GM19035 (cell line): Measurements from ENCODE around the gene VAV2.

ENCODE experiments used
- ATAC-seq: cut with Tn5 transposase; IDR thresholded peaks from one replicate; pipeline ENCODE4 v1.9.1; 2021; ENCODE audit not compliant: unreplicated experiment

VAV2 gene

DNA sequence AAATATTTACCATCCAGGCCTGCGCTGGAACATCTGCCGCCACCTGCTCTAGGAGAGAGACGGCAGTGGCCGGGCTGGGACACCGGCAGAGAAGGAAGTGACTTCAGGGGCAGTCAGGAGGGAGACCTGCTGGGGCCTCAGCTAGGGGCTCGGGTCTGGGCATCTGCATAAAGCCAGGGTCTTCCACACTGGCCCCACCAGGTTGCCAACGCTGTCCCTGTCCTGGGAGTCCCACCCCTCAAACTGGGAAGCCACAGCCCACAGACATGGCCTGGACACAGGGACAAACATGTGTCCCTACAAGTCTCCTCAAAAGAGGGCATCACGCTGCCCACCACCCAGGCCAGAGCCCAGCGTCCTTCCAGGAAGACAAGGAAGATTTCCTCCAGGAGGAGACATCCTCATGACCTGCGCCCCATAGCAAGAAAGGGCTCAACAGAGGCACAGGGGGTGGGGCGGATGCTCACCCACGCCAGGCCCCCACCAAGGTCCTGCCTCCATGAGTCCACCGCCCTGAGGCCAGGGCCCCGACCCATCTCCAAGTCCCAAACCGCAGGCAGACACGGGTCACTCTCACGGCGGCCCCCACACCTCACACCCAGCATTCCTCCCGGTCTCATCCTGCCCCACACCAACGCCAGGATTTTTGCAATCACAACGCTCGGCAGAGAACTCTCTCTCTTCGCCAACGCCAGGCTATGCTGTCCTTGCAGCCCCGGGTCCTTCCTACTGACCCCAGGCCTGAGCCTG, 9.0 kb downstream of the VAV2 start:
- ATAC-seq: no peak

DNA sequence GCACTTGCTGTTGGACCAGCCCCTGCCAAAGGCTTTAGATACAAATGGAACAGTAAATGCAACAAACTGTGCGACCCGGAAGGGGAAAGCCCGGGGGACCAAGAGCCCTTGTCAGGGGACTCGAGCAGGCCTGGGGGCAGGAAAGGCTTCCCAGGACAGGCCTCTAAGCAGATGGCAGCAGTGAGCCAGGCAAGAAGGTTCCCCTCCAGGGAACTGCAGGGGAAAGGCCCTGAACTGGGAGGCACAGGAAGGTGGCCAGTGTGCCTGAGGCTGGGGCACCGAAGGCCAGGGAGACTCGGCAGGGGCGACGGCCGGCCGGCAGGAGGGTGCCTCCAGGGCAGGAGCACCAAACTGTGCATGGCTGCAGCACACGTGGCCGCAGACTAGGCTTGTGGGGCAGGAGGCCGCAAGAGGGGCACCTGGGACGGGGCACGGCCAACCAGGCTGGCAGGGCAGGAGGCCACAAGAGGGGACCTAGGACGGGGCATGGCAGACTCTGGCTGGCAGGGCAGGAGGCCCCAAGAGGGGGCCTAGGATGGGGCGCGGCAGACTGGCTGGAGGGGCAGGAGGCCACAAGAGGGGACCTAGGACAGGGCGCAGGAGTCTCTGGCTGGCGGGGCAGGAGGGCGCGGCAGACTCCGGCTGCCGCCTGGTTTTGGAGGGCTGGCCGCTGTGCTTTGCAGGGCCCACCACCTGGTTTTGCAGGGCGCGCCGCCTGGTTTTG, 10.0 kb downstream of the VAV2 start:
- ATAC-seq: no peak

DNA sequence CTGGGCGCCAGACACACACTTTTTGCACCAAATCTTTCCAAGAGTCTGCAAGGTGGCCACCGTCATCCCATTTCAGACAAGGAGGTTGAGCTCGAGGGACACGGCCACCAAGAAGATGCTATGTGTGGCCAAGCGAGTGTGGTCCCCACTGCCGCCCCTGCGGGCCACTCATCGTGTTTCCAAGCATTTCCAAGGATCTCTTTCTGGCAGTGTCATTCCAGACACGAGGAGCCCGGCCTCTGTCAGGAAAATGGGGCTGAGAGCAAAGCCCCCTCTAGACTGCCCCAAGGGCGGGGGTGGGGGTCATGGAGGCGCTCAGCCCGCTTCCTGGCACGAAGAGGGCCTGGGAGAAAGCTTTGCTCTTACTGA, 10.6 kb downstream of the VAV2 start:
- no peak for ATAC-seq

DNA sequence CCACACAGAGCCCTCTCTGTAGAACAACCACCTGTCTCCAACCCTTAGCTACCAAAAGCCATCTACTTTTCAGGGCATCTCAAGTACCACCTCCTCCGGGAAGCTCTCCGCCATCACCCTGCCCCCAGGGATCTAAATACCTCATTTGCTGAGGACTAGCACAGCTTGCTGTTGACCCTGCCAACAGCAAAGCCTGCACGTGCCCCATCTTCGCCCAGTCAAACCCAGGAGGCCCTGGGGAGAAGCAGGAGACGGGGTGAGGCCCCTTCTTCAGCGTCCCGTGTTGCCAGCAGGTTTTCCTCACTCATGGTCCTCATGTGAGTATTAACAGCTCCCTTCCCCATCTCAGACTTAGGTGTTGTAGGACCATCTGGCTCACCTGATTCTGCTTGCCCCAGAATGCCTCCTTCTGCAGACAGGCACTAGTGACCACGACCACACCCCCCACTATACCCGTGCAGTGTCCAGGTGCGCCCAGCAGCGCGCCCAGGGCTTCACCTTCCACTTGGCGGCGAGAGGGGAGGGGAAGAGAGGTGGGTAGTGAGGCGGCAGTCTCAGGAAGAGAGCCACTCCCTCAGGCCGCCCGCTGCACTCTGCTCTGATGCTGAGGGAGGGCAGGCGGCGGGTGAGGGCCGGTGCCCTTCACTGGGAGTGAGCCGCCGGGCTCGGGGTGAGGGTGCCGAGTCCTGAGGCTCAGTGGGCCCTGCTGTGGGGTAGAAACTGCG, 11.1 kb downstream of the VAV2 start:
- no peak for ATAC-seq

DNA sequence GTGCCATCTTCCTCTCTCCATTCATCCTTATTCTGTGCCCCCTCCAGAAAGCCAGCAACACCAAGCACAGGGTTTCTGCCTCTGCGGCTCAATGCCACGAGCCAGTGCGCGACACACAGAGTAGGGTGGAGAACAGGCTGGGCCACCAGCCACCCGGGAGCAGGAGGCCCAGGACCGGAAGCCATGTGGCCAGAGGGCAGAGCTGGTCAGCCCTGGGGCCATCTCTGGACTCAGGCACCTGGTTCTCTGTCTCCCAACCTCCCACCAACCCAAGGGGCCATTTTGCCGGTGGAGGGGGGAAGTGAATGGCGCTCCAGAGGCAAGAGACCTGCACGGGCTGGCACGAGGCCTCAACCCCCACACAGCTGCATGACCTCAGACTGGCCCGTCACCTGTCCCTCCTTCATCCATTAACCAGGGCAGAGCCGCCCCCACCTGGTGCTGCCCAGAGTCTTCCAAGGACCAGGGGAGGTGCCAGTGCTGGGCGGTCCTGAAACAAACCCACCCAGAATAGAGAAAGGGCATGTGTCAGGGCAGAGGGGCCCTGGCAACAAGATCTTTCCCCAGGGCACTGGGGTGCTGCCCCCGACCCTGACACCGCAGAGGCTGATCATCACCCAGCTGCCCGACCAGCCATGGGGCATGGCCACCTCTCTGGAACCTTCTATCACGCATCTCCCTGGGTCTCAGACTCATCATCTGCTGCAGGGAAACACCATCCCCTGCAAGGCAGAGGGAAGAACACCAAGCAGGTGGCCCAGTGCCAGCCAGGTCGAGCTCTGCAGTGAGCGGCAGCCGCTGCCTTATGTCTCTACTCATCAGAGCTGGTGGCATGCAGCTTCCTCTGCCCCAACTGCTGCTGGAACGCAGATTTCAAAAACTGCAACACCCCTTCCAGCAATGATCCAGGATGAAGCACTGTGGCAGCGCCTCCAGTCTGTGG, 11.9 kb downstream of the VAV2 start:
- no peak for ATAC-seq

DNA sequence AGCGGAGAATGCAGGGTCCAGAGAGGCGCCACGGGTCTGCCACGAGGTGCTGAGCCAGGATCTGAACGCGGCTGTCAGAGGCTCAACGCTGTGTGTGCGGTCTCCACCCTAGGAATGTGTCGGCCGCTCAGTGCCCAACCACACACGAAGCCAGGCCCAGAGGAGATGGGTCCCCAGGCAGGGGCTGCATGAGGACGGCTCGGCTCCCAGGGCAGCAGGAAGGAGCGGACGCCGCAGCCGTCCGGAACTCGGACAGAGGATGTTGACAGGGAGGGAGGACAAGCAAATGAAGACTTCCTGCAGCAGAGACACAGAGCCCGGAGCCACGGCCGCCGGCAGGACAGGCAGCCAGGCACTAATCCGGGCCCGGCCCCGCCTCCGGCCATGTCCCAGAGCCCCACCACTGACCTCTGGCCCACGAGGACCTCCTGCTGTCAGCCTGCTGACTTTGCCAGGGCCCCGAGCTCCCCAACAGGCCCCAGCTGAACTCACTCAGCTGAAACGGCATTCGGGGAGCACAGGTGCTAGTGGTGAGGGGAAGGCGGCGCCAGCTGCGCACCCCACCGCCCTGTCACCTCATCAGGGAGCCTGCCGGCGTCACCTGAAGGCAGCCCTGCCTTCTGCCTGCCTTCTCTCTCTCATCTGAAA, 12.7 kb downstream of the VAV2 start:
- peak; percentile 61 for ATAC-seq

DNA sequence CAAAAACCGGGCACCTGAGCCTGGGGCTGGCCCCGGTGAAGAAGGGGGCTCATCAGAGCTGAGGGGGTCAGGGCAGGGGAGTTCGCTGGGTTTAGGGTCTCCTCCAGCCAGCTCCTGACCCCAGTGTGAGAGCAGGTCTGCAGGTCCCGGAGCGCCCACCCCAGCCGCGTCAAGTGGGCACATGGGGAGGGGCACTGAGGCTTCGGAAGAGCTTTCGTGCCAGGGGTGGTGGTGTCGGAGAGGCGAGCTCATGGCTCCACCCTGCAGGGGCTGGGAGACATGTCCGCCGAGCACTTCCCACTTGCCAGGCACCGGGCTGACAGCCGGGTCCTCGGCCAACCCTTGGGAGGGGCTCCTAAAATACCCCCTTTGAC, 13.2 kb downstream of the VAV2 start:
- no peak for ATAC-seq

DNA sequence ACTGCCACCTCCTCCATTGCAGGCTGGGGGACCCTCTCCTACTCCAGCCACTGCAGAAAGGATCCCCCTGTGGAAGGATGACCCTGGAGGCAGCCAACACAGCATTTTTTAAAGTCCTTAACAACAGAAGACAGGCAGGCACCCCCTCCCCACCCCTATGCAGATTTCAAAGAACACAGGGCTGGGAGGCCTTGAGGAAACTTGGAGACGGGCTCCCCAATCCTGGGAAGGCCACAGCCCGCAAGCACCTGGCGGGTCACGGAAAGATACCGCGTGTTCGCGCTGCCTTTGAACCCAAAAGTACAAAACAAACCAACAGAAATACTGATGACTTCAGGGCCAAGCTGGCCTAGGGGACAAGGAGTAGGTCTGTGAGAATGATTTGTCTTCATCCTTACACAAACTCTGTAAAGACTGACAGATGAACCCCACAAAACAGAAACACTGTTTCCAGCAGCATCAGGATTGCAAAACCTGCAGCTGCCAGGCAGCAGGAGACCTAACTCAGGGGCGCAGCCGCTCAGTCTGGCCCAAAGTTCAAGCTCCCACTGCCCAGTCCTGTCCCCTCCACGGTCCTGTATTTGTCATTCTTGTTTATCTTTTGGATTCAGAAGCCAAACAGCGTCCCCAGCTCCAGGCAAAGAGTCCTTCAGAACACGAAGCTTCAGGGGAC, 13.8 kb downstream of the VAV2 start:
- no peak for ATAC-seq

DNA sequence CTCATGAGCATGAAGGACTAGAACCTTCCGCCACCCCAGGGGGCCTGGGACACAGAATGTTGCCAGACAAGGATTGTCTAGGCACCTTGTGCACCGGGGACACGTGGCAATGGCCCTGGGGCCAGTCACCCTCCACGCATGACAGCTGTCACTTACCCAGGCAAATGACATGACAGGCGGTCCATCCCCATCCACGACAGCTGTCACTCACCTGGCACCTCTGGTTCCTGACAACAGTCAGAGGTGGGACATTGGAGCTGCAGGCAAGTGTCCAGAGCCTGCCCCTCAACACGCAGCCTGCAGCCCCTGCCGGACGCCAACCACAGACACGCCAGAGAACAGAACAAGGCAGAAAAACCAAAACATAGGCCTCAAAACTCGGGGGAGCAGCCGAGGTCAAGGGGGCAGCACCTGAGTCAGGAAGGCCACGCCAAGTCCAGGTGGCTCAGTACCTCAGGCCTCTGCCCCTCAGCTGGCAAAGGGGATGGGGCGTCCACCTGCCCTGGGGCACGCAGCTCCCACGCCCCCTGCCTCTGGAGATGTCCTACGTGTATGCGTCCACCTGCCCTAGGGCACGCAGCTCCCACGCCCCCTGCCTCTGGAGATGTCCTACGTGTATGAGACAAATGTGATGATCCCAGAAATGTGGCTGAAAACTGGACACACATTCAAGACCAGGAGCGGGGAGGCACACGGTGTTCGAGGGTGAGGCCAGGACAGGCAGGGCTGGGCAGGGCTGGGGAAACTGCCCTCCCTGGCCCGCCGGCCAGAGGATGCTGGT, 14.5 kb downstream of the VAV2 start:
- ATAC-seq: no peak

DNA sequence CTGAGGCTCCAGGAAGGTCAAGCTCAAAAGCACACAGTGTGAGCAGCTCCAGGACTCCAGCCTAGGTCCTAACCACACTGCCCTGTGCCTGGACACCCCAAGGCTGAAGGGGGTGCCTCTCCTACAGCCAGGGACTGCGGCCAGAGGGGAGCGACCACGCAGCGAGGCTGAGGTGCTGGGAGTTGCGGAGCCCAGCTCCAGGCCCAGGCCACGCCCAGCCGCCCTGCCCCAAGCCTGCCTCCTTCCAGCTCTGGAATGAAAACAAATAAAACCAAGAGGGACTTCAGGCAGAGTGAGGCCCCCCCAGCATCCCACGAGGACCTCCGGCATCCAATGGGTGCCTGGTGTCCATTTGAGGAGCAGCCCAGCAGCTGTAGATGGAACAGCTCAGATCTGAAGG, 15.2 kb downstream of the VAV2 start:
- no peak for ATAC-seq

DNA sequence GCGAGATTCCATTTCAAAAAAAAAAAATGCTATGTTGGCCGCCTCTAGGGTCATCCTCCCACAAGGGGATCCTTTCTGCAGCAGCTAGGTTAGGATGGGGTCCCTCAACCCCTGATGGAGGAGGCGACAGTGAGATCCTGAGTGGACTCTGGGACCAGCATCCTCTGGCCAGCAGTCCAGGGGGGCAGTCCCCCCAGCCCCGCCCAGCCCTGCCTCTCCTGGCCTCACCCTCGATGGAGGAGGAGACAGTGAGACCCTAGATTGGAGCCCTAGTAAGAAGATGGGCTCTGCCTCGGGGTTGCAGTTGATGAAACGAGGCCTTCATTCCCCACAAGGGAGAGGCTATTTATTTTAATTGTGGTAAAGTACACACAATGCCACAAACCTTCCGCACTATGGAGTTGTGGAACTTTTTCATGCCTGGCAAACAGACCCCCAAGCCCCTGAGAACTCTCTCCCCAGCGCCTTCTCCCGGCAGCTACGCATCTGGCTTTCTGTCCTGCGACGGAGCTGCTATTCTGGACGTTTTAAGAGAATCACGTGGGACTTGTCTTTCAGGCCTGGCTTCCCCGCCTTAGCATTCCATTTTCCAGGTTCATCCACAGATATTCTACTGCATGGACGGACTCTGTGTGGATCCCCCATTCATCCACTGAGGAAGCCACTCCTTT, 15.8 kb downstream of the VAV2 start:
- ATAC-seq: no peak

DNA sequence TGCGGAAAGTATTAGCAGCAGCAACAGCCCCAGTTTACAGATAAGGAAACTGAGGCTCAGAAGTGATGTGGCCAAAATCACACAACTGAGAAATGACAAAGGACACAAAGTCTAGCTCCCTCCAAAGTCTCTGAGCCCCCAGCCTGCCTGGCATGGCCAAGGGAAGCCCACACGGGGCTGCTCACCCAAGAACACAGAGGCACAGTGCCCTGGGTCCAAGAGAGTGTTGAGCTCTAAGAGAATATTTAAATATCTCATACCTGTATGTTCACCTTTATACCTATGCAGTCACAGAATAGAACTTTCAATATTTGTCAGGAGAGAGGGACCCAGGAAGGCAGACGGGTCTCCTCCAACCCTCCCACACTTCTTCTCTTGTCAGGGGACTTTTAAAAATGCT, 16.6 kb downstream of the VAV2 start:
- ATAC-seq: no peak

DNA sequence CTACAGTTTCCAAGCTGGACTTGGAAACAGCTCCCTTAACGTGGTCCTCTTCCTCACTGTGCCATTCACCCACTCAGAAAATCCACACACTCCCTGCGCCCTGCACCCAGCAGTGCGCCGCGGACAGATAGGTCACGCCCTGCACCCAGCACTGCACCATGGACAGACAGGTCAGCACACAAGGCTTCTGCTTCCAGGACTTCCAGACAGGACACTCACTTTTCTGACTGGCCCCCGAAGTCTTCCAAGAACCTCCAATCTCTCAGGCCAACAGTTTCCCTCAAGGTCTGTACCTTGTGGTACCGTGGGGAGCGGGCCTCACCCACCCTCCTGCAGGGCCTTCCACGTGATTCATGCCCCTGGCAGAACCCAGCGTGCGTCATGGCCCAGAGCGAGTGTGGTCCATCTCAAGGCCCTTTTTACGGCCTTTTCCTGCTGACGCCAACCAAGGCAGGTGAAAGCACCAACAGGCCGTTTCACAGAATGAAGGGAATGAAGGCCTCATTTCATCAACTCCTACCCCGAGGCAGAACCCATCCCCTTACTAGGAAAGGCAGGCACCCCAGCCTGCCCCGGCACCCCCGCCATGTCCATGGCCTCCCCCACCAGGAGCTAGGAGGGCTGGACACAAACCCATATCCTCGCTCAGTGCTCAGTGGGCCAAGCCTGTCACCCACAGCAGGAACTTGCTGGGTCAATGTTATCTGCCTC, 17.3 kb downstream of the VAV2 start:
- no peak for ATAC-seq

DNA sequence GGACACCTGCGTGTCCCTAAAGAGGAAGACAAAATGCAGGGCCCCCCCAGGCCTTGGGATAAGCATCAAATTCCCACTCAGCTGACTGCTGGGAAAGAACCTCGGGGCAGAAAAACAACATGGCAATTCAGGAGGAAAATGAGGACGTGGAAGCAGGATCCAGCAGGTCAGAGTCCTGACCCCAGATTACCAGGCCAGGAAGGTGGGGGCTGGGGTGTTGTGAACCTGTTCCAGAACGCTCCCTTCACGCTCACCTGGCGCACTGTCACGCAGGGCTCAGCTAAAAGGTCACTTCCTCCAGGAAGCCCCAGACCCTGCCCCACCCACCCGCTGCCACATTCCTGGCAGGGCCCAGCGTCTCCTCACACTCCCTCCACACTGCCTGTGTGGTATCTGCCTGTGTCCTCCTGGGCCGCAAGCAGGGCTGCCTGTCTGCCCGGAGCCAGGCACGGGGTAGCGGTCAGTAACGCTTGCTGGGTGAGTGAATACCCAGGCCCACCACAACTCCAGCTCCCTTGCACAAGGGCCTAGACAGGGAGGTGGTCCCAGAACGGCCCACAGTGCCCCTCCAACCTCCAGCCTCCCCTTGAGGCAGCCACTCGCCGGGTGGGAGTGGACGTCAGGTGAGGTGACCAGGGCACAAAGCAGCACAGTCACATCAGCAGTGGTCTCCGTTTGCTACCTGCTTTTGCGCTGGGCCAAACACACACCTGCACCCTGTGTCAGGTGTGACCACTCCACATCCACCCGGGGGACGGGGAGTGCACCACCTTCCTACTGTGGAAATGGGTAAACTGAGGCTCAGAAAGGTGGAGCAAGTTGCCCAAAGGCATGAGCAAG, 18.1 kb downstream of the VAV2 start:
- no peak for ATAC-seq

DNA sequence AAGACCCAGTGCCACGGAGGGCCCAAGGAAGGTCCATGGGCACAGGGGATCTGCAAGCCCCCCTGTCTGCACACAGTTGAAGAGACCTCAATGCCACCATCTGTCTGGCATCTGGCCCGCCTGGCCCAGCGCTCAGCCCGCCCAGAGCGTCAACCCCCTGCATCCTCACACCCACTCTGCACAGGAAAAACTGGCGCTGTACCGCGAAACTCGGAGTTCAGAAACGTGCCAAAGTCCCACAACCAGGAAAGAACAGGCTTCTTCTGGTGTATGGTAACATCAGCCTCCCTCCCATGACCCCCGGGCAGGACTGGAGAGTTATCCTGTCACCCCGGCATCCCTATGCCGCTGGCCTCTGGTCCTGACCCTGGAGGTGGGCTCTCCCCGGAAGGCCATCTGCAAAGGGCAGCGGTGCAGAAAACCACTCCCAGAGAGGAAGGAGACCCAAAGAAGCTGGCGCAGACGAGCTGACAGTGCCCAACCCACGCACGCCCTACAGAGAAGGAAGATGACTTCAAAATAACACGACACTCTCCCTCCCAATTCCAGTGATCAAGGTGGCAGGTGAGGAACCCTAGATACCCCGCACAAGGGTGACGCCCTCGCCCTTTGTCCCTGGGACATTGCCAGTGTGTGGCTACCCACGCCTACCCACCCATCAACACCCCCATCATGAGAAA, 18.9 kb downstream of the VAV2 start:
- no peak for ATAC-seq
